ENCODE measurements around the gene NANS. TPM values are rescaled to one million over a fixed set of nuclear protein-coding genes. Genes with fewer than 3 reads are reported as not detected.

The NANS gene
- total and polyA plus RNA-seq, 2 of the 8 experiments (the other 6 are each of a cell fraction or from before 2014, with no cell fraction given), result 56.5 to 67.3 TPM

DNA sequence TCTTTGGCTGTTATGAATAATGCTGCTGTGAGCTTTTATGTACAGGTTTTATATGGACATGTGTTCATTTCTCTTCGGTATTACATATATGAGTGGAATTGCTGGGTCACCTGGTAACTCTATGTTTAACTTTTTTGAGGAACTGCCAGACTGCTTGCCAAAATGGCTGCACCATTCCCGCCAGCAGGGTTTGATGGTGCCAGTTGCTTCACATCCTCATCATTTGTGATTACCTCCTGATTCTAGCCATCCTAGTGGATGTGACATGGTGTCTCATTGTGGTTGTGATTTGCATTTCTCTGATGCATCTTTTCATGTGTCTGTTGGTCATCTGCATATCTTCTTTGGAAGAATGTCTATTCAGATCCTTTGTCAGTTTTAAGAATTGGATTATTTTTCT, 10.7 kb downstream of the NANS start (continued):
- TF ChIP-seq, protein P1, sequence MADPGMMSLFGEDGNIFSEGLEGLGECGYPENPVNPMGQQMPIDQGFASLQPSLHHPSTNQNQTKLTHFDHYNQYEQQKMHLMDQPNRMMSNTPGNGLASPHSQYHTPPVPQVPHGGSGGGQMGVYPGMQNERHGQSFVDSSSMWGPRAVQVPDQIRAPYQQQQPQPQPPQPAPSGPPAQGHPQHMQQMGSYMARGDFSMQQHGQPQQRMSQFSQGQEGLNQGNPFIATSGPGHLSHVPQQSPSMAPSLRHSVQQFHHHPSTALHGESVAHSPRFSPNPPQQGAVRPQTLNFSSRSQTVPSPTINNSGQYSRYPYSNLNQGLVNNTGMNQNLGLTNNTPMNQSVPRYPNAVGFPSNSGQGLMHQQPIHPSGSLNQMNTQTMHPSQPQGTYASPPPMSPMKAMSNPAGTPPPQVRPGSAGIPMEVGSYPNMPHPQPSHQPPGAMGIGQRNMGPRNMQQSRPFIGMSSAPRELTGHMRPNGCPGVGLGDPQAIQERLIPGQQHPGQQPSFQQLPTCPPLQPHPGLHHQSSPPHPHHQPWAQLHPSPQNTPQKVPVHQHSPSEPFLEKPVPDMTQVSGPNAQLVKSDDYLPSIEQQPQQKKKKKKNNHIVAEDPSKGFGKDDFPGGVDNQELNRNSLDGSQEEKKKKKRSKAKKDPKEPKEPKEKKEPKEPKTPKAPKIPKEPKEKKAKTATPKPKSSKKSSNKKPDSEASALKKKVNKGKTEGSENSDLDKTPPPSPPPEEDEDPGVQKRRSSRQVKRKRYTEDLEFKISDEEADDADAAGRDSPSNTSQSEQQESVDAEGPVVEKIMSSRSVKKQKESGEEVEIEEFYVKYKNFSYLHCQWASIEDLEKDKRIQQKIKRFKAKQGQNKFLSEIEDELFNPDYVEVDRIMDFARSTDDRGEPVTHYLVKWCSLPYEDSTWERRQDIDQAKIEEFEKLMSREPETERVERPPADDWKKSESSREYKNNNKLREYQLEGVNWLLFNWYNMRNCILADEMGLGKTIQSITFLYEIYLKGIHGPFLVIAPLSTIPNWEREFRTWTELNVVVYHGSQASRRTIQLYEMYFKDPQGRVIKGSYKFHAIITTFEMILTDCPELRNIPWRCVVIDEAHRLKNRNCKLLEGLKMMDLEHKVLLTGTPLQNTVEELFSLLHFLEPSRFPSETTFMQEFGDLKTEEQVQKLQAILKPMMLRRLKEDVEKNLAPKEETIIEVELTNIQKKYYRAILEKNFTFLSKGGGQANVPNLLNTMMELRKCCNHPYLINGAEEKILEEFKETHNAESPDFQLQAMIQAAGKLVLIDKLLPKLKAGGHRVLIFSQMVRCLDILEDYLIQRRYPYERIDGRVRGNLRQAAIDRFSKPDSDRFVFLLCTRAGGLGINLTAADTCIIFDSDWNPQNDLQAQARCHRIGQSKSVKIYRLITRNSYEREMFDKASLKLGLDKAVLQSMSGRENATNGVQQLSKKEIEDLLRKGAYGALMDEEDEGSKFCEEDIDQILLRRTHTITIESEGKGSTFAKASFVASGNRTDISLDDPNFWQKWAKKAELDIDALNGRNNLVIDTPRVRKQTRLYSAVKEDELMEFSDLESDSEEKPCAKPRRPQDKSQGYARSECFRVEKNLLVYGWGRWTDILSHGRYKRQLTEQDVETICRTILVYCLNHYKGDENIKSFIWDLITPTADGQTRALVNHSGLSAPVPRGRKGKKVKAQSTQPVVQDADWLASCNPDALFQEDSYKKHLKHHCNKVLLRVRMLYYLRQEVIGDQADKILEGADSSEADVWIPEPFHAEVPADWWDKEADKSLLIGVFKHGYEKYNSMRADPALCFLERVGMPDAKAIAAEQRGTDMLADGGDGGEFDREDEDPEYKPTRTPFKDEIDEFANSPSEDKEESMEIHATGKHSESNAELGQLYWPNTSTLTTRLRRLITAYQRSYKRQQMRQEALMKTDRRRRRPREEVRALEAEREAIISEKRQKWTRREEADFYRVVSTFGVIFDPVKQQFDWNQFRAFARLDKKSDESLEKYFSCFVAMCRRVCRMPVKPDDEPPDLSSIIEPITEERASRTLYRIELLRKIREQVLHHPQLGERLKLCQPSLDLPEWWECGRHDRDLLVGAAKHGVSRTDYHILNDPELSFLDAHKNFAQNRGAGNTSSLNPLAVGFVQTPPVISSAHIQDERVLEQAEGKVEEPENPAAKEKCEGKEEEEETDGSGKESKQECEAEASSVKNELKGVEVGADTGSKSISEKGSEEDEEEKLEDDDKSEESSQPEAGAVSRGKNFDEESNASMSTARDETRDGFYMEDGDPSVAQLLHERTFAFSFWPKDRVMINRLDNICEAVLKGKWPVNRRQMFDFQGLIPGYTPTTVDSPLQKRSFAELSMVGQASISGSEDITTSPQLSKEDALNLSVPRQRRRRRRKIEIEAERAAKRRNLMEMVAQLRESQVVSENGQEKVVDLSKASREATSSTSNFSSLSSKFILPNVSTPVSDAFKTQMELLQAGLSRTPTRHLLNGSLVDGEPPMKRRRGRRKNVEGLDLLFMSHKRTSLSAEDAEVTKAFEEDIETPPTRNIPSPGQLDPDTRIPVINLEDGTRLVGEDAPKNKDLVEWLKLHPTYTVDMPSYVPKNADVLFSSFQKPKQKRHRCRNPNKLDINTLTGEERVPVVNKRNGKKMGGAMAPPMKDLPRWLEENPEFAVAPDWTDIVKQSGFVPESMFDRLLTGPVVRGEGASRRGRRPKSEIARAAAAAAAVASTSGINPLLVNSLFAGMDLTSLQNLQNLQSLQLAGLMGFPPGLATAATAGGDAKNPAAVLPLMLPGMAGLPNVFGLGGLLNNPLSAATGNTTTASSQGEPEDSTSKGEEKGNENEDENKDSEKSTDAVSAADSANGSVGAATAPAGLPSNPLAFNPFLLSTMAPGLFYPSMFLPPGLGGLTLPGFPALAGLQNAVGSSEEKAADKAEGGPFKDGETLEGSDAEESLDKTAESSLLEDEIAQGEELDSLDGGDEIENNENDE (IDR thresholded peaks at IDR 0.05; ENCODE audit: insufficient replicate concordance, low read length), result no peak
- TF ChIP-seq POLR2AphosphoS5 (IDR thresholded peaks at IDR 0.05; ENCODE audit: low read depth, low read length) (no peak), CTBP2 (IDR thresholded peaks at IDR 0.05; ENCODE audit: borderline replicate concordance, insufficient read depth, insufficient read length, low read length) (no peak), SIN3A (conservative IDR thresholded peaks at IDR 0.05 in 1 of 2, IDR thresholded peaks at IDR 0.05 in 1 of 2; ENCODE audit: low read depth in 1 of 2, low read length in 2 of 2) (no peak), RFX5 (IDR thresholded peaks at IDR 0.05; ENCODE audit: borderline replicate concordance, low read depth, low read length) (no peak), CEBPB (IDR thresholded peaks at IDR 0.05; ENCODE audit: low read depth, low read length) (no peak), TEAD4 (IDR thresholded peaks at IDR 0.05; ENCODE audit: low read depth, low read length) (no peak), MAFK (IDR thresholded peaks at IDR 0.05; ENCODE audit: low read depth, low read length) (no peak), JUN (IDR thresholded peaks at IDR 0.05; ENCODE audit: low read depth, low read length) (no peak)
- TF ChIP-seq, protein P2, sequence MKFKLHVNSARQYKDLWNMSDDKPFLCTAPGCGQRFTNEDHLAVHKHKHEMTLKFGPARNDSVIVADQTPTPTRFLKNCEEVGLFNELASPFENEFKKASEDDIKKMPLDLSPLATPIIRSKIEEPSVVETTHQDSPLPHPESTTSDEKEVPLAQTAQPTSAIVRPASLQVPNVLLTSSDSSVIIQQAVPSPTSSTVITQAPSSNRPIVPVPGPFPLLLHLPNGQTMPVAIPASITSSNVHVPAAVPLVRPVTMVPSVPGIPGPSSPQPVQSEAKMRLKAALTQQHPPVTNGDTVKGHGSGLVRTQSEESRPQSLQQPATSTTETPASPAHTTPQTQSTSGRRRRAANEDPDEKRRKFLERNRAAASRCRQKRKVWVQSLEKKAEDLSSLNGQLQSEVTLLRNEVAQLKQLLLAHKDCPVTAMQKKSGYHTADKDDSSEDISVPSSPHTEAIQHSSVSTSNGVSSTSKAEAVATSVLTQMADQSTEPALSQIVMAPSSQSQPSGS (IDR thresholded peaks at IDR 0.05; ENCODE audit: low read length), result no peak
